DMS53 treated with DMSO at 0.1 percent for 48 hours (cell line): ENCODE results near the gene WWOX.
"Not testable (repeated sequence)": the region's sequence is repeated elsewhere in the genome, so short reads cannot be mapped to it uniquely, and the experiment has no call there.

Experiments used
- DNase-seq: peaks from one replicate; lab custom pipeline; 2025; ENCODE audit not compliant: unreplicated experiment; lab: John Stamatoyannopoulos, UW

Gene WWOX

DNA sequence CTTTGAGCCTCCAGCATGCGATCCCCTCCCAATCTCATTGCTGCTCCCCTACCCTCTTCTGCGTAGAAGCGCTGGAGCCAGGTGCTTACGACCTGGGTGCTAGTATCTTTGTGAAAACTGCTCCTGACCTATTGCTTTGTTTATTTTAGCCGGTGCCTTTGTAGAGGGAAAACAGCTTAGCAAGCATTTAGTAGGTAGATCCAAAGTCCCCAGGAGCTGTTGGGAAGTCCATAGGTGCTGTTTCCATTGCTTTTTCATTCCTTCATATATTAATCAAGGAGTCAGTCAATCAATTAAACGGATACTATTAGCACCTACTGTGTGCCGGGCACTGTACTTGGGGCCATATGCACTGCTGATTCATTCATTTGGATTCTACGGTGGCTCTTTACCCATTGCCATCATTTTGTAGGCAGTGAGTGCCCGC lies 497.6 kb downstream of the WWOX start:
- DNase-seq, result no peak

DNA sequence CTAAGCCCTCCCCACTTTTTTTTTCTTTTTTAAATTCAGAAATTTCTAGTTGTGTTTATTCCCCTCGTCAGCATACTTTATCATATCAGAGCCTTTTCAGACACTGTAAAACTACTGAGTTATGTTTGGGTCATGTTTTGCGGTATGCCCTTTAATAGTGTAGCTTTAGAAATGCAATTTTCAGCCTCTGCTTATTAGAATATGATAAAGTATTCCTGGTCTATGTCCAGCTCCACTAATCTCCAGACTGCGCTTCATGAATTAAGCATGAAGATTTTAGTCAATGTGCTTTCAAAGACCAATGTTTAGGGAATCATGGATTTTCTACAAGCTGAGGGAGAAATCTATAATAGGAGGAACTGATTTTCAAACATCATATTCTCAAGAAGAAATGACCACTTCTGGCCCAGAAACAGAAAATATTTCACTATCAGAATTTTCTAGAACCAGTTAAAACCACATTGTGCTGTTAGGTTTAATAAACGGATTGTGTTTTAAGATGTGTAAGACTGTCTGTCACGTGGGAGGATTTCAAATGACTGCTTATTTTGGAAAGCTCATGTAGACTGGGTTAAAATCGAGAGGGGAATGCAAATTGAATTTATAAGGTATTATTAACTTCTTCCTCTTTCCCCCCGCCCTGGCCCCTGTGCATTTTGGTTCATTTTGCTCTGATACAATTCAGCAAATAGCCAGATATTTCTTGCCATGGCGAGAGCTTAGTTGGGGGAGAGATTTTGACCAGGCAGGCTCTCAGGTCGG lies 498.5 kb downstream of the WWOX start:
- no peak for DNase-seq

DNA sequence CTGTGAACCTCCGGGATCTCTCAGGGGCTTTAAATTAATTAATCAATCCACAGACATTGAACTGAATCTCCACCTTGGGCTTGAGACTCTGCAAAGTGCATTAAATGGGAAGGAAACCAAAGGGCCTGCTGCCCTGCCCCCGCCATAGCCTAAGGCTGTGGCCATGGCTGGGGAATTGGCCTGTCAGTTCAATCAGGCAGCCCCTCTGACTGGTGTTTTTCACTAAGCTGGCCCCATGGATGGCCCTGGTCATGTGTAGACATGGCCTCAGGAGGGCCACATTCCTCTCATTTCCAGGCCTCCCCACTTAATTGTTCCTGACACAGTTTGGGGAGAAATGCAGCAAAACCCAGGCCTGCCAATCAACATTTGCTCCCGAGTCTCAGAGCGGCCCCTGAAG lies 499.8 kb downstream of the WWOX start:
- DNase-seq, result no peak

DNA sequence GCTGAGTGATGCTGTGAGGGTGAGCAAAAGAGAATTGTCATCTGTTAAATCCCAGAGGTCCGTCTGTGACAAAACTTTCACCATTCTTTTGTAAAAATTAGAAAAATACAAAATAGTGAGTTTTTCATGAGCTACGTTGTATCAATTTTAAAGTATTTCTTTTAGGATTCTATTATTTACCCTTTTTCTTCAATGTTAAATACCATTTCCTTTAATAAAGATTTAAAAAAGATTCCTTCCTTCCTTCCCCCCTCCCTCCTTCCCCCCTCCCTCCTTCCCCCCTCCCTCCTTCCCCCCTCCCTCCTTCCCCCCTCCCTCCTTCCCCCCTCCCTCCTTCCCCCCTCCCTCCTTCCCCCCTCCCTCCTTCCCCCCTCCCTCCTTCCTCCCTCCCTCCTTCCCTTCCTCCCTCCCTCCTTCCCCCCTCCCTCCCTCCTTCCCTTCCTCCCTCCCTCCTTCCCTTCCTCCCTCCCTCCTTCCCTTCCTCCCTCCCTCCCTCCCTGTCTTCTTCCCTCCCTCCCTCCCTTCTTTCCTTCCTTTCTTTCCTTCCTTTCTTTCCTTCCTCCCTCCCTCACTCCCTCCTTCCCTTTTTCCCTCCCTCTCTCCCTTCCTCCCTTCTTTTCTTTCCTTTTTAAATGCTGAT lies 505.1 kb downstream of the WWOX start:
- DNase-seq, result not testable (repeated sequence)

DNA sequence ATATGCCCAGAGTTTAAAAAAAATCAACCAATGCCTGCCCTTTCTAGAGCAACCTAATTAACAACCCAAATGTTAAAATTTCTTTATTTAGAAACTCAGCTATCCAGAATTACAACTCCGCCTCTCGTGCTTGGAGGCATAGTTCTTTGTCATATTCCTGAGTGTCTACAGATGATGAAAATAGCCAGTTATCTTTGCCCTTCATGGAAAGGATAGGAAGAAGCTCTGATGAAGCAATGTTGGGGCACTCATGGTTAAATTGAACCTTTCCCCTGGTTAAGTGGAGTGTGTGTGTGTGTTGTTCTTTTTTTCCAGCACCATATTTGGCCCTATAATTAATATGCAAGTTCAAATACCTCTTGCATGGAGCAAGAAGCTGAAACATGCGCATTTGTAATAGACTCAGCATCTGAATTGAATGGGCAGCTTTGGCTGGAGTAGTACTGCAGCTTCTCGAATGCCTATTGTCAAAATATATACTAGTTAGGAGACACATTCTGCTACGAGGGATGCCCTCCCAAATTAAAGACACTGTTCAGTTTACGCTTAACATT lies 506.2 kb downstream of the WWOX start:
- no peak for DNase-seq

DNA sequence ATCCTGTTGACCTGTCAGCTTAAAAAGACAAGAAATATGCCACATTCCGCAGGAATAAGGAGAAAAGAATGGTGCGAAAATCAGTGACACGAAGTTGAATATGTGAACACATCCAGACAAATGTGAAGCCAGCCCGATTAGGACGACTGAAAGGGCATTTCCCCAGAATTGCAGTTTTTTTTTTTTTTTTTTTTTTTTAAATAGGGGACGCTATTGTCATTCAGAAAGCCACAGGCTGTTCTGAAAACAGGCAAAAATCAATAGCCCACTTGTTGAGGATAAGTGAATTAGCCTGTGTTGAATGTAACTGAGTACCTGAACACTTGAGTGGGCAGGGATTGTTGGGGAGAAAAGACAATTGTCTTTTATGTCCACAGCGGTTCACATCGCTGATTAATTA lies 507.1 kb downstream of the WWOX start:
- no peak for DNase-seq

DNA sequence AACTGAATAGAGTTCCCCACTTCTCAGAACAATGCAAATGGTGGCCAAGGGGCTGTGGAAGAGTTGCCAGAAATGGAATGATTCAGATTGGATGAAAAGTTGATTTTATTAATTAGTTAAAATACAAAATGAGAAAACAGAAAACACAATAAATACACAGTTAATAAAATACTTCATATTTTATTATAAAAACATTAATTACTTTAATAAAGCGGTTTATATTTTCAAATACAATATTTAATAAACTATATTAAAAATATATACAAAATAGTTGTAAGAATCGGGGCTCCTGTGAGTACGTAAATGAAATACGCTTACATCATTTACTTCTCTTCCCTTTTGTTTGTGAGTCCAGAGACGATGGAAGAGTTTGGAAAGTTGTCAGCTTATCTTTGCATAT lies 507.6 kb downstream of the WWOX start:
- no peak for DNase-seq

DNA sequence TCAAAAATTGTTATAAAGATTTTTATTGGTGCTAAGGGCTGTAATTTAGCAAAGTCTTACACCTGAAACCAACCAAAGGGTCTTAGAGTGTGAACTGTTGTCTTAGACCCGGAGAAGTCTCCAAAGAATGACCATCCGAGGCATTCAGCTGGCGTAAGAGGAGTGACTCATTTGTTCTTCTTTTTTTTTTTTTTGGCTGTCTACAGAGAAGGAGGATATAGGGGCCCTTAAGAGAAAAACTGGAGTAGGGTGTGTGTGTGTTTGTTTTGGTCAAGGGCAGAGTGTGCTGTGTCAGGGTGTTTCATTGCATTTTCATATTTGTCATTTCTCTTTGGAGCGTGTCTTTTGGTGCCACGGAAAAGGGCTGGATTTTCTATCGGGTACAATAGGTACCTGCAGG lies 508.0 kb downstream of the WWOX start:
- DNase-seq, result peak; percentile 32

DNA sequence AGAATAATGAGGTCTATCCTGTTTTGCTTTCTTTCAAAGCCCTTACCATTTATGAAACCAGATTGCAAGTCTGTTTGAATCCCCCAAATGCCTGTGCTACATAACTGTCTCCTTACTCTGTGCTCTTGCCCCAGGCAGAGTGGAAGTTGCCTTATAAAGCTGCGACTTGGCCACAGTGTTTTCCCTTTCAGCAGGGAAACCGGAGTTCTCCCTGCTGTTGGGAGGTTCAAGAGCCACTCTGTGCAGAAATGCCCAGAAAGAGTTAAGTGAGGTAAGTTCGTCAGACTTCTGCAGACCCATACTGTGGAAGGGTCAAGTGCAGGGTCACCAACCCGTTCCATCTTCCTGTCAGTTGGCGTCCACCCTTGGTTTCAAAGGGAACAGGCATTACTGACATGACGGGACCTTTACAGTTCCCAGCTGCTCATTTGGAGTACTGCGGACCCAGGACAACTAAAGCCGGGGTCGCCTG lies 508.9 kb downstream of the WWOX start:
- no peak for DNase-seq

DNA sequence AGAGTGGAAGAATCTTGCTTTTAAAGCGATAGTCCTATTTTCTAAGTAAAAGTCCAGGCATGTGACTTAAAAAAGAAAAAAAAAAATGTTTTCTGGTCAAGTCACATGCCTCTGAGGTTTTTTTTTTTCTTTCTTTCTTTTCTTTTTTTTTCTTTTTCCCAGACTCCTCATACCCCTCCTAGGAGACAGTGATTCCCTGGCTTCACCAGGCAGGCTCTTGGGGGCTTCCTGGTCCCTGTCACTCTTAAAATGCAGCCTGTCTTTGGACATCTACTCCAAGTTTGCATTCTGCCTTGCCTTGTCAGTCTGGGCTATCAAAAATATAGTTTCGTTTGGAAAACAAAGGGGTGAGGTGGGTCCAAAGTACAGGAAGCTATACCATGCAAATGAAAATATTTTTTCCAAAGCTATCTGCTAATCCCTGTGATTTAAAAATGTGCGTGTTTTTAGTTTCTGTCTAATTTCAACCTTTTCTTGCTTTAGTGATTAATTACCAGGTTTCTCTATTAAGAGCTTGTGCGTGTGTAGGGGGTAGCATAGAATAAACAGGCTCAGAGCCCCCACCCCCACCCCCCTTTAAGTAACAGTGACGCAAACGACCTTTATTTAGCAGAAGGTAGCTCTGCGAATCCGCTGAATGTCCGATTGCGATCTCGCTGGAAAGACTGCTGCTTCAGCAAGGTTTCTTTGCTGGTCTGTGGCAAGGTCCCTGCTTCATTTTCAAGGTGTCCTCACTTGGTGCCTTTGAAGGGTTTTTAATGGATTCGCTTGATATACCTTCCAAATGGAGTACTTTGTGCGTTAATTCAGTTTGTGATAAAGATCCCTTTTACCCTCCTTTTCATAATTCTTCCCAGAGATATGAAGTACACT lies 510.2 kb downstream of the WWOX start:
- no peak for DNase-seq

DNA sequence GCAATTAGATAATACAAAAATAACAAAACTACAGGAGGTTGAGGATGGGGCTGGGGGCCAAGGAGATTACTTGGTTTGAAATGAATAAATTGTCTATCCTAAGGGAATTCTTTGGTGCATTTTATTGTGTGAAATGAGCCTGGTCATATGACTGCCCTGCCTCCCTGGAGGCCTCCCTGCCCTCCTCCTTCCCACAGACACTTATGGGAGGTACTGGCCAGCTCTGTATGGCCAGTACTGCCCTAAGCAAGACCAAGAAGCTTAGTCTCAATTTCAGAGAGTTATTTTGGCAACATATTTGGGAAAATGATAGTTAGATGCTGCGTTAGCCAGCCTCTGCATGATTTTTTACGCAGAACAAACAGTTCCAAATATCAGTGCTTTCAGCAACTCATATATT lies 511.9 kb downstream of the WWOX start:
- DNase-seq, result no peak

DNA sequence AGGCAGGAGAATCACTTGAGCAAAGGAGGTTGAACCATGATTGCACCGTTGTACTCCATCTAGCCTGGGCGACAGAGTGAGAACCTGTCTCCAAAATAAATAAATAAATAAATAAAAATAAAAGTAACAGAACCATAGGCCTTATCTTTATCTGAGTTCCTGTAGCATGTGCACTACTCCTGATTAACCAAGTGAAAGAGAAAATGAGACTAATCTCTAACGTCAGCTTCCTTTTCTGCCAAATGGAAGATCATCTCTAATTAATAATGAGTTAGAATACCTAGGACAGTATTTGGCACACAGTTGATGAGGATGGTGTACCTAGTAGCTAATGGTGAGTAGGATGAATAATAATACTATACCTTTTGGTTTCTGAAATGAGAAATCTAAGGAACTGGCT lies 520.4 kb downstream of the WWOX start:
- DNase-seq, result no peak

DNA sequence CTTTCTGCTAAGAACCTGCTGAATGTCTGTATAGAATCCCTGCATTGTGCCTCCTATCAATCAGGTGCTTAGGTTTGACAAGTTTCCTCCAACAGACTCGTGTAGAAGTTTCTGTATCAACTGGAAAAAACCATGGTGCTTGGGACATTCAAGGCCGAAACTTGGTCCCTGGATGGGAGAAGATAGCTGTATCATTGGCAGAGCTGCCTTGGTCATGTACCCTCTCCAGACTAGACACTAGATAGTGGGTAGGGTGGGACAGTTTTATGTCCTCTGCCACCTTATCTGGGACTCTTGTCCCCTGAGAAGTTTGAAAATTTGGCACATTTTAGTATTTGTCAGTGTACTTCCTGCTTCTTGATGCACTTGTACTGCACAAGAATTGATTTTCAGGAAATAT lies 520.8 kb downstream of the WWOX start:
- no peak for DNase-seq

DNA sequence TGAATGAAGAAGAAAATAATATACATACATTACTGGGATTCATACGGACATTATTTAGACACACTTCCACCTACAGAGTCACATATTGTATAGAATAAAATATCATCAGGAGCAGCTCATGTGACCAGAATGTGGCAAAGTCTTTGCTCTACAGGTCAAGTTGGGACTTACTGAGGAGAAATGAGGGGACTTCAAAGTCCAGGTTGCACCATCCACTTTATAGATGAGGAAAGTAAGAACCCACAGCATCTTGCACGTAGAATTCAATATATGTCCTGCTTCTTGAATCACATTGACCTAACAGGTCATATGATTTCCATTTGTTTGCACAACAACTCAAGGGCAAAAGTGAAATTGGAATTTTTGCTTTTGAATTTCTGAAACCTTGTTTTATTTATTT lies 524.3 kb downstream of the WWOX start:
- DNase-seq, result no peak

DNA sequence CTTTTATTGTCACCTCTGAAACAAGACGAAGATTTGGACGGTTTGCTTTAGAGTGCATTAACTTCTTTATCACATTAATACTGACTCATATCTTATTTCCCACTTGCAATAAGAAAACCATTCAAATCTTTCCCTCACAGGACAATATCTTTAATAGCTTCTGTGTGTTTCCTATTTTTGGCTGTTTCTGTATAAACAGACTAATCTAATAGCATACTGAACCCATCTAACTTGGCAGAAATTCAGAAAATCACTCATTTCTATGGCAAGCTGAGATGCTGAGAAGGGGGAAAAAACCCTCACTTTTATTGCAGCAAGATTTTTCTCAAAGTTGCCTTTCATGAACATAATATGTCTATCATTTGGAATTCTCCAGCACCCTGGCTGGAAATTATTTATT lies 524.9 kb downstream of the WWOX start:
- DNase-seq, result no peak

DNA sequence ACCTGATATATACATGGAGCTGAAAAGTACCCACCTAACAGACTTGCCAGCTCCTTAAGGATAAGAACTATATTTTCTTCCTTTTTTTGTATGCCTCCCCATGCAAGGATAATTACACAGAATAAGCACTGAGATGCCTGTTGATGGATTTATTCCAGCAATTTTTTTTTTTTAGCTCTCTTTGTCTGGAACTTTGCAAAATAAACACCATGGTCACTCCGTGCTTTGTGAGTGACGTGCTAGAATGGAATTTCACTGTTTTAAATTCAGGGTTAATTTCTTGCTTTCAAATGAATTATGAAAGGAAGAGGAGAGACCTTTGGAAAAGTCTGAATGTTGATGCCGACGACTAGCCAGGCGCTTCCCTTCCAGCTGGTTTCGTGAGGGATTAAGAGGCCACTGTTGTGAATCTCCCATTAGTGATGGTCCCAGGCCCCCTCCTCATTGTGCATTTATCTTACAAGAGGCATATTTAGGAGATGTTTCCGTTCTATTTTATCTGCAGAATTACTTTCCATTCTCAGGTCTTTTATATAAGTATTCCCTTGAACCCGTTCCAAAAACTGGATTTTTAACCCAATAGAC lies 529.1 kb downstream of the WWOX start:
- no peak for DNase-seq

DNA sequence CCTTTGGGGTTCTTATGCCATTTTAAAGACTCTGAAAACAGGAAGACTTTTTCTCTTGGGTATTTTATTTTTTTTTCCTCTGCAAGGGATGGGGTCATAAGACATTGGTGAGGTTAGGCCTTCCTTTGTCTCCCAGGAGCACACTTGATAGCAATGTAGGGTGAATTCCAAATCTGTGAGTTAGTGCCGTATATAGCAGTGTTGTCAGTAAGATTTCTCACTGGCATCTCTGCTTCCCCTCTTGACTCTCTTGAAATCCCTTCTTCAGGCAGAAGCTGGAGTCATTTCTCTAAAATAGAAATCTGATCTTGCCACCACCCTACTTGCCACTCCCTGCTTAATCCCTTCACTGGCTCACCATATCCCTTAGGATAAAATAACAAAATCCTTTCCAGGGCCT lies 529.7 kb downstream of the WWOX start:
- no peak for DNase-seq

DNA sequence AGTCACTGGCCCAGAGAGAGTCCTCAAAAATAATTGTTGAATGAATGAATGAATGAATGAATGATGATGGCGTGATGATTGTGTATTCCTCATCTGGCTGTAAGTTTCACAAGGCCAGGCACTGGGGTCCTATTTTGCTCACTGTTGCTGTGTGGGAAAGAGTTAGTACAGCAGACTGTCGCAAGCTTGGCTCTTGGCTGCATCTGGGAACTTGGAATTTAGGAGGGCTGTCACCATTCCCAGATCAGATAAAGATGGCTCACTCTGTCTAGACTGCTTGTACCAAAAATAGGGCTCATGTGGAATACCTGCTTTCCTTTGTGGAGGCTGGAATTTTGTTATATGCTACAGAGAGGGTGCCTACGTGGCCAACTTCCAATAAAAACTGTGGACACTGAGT lies 530.6 kb downstream of the WWOX start:
- DNase-seq, result no peak

DNA sequence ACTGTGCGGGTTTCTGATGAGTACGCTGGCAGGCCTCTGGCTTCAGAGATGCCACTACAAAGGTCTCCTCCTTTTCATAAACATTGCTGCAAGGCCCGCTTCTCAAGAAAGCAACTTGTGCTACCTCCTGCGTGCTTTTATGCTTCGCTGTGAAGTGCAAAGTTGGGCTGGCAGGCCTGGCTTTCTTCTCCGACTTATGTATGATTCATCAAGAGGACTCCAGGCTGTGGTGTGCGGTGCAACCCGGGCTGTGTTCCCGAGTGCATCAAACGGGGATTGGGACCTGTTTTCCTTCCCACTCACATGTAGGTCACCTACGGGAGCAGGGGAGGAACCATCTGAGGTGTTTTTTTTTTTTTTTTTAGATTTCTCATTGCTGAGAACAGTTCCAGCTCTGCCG lies 534.1 kb downstream of the WWOX start:
- DNase-seq, result no peak

DNA sequence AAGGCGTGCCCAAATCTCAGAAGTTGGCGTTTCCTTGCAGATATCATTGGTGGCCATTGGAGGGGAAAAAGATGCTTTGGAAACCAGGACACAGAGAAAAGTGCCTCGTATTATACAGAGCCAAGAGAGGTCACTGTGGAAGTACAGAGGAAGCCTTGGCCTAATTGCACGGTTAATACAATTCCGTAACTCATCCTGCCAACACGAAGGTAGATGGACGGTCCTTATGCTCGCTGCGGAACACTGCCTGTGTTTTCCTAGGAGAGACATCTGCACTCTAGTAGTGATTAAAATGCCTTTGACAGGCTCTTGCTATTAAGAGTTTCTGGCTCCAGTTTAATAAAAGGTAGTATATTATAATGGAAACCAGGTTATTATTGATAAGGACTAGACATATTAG lies 536.4 kb downstream of the WWOX start:
- DNase-seq, result no peak

DNA sequence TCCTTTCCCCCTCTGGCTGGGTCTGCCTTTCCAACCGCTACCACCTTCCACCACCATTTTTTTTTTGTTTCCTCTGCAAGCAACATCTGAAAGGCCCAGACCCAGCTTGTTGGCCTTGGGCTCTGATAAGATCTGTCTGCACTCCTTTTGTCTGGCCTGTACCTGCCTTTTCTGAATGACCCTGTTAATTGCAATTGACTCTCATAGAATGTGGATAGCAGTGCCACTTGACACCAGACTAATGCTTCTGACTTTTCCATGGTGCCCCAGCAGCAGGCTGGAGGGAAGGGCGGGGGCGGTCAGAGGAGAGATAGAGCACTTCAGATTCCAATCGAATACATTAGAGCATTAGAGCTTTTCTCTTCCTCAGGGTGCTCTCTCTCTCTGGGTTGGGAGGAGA lies 538.9 kb downstream of the WWOX start:
- no peak for DNase-seq
